A375 (cell line): ENCODE measurements around the gene FOXK2. TPM values are rescaled to one million over a fixed set of nuclear protein-coding genes. Genes with fewer than 3 reads are reported as not detected.

Experiments used
- total RNA-seq: library from RNA; depleted of rRNA; stranded (reverse); fragments of >200 nt; shearing (Covaris generic); gene quantifications from 2 replicates; pipeline ENCODE4 v1.2.3, GENCODE V29; 2014; rRNA removed

Gene FOXK2
- 32.6 and 34.9 TPM in 2 replicates for total RNA-seq

DNA sequence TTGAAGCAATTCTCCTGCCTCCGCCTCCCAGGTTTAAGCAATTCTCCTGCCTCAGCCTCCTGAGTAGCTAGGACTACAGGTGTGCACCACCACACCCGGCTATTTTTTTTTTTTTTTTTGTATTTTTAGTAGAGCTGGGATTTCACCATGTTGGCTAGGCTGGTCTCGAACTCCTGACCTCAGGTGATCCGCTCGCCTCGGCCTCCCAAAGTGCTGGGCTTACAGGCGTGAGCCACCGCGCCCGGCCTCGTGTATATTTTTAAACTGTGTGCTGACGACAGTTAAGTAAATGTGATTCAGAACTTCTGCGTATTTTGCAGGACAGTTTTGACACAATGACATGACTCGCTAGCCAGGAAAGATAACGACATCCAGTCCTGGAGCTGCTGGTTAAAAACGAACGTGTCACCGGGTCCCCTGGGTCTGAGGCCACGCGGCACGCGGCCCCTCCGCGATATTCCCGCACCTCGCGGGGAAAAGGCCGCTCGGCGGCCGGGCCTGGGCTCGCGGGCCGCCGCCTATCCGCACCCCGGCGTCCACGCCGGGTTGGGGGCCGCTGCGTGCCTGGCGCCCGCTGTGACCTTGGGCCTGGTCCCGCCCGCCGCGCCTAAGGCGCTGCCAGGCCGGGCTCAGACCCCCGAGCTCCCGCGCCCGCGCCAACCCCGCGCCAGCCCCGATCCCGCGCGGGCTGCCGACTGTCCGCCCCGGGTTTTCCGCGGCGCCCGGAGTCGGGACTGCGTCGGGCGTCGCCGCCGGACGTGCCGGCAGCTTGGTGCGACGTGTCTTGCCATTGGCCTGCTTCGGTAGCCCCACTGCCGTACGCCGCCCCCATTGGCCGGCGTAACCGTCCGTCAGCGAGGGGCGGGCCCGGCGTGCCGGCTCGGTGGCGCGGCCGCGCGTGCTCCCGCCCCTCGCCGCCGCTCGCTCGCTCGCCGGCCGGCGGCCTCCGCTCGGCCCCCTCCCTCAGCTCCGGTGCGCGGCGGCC, at the start of gene FOXK2:
Gene FOXK2 (plus strand): TSS at position 907 of the 985 bp plus-strand sequence. CDS start 157 bp downstream, outside the sequence.

GRCh38 chr17:82648165-82648668, 128.7 kb downstream of the FOXK2 start, which contains the start of gene WDR45B:
TSS of gene WDR45B (minus strand) at chr17:82648444. CDS start at chr17:82648340, 104 bp downstream.

Other genes starting within 250 kb of the FOXK2 start
- gene CSNK1D, start 246.0 kb upstream of the FOXK2 start, total RNA-seq: 33.2 and 42.0 TPM in 2 replicates
- gene CD7, start 202.1 kb upstream of the FOXK2 start, total RNA-seq: 0.11 TPM in 1 of 2 replicates, not detected in the other
- 15.3 and 22.8 TPM in 2 replicates for gene SECTM1, start 186.0 kb upstream of the FOXK2 start, total RNA-seq
- gene TEX19, start 160.5 kb upstream of the FOXK2 start, total RNA-seq: 0.16 and 0.98 TPM in 2 replicates
- gene UTS2R, start 148.0 kb upstream of the FOXK2 start, total RNA-seq: not detected in 2 replicates
- gene HEXD, start 101.4 kb upstream of the FOXK2 start, total RNA-seq: 10.5 and 10.8 TPM in 2 replicates
- 37.9 and 43.6 TPM in 2 replicates for gene OGFOD3, start 101.1 kb upstream of the FOXK2 start, total RNA-seq
- gene CYBC1, start 69.0 kb upstream of the FOXK2 start, total RNA-seq: 48.5 and 53.5 TPM in 2 replicates
- gene NARF, start 61.0 kb upstream of the FOXK2 start, total RNA-seq: 24.1 and 26.1 TPM in 2 replicates
- gene WDR45B, start 128.7 kb downstream of the FOXK2 start, total RNA-seq: 54.2 and 61.5 TPM in 2 replicates
- gene RAB40B, start 179.0 kb downstream of the FOXK2 start, total RNA-seq: 4.9 and 7.1 TPM in 2 replicates
- gene FN3KRP, start 197.0 kb downstream of the FOXK2 start, total RNA-seq: 30.9 and 34.9 TPM in 2 replicates
- 0.50 and 0.72 TPM in 2 replicates for gene FN3K, start 215.9 kb downstream of the FOXK2 start, total RNA-seq
- 19.8 and 27.4 TPM in 2 replicates for gene TBCD, start 232.3 kb downstream of the FOXK2 start, total RNA-seq